ENCODE data around the gene GABRG3. TPM values are rescaled to one million over a fixed set of nuclear protein-coding genes. Genes with fewer than 3 reads are reported as not detected.

GABRG3 gene
- total and polyA plus RNA-seq, 7 donors: not detected

DNA sequence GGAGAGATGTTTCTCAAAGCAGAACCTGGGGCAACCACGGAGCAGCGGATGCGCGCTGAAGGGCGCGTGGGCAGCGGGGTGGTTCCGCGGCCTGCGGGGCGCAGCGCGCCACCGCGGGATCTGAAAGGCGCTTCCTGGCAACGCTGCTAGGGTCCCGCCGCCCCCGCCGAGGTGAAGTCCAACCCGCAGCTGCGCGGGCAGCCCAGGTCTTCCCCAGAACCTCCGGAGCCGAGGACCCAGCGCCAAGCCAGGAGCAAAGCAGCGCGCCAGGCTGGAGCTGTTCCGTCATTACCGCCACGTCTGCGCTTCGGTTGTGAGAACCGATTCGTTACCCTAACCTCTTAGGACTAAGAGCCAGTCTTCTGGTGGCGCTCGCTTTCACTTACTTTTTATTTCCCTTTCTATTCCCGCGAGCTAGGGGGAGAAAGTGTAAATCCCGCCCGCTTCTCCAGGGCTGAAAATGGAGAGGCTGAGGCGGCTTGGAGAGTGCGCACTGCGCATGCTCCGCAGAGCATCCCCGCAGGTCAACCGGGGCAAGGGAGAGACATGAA, 3.2 kb upstream of the GABRG3 start:
- no peak overlapping the region for H3K4me3 ChIP-seq
- no peaks in the 10 kb centered on the region for H3K4me1 ChIP-seq
- WGBS, 3 donors: 1 to 3% (median 2%) methylated on average over 44 to 48 of the region's 48 CpGs
- H3K27me3 ChIP-seq (ENCODE audit: insufficient read depth in 3 of 3, low read length in 2 of 3): peaks cover 0 to 19% (median 14%) of the 10 kb centered on the region in 3 donors
- ATAC-seq (no peak), DNase-seq (no peak)
- H3K36me3 ChIP-seq (ENCODE audit: insufficient read depth in 1 of 2, low read depth in 1 of 2): no peaks in the 10 kb centered on the region
- TF ChIP-seq, protein P1, sequence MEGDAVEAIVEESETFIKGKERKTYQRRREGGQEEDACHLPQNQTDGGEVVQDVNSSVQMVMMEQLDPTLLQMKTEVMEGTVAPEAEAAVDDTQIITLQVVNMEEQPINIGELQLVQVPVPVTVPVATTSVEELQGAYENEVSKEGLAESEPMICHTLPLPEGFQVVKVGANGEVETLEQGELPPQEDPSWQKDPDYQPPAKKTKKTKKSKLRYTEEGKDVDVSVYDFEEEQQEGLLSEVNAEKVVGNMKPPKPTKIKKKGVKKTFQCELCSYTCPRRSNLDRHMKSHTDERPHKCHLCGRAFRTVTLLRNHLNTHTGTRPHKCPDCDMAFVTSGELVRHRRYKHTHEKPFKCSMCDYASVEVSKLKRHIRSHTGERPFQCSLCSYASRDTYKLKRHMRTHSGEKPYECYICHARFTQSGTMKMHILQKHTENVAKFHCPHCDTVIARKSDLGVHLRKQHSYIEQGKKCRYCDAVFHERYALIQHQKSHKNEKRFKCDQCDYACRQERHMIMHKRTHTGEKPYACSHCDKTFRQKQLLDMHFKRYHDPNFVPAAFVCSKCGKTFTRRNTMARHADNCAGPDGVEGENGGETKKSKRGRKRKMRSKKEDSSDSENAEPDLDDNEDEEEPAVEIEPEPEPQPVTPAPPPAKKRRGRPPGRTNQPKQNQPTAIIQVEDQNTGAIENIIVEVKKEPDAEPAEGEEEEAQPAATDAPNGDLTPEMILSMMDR (IDR thresholded peaks at IDR 0.05): no peak
- H3K27ac ChIP-seq: no peak overlapping the region
- intact Hi-C loops (cut with DNase I): no loop called here
- no peaks in the 10 kb centered on the region for H3K9me3 ChIP-seq

DNA sequence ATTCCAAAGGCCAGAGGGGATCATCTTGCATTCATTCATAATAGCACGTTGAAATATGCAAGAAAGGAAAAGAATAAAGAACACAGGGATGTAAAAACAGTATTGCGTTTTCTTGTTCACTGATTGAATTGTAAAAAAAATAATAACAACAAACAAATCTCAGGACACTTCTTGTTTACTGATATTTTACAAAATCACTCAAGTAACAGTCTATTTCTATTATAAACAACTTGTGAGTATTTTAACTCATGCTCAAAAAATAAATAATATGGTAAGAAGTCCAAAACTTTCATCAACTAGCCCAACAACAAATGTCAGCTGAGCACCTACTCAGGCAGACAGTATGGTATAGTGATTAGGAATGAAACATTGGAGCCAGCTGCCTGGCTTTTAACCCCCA, 2.2 kb upstream of the GABRG3 start:
- no peak overlapping the region for H3K4me3 ChIP-seq
- no peaks in the 10 kb centered on the region for H3K36me3 ChIP-seq (ENCODE audit: insufficient read depth in 1 of 2, low read depth in 1 of 2)
- H3K27ac ChIP-seq: no peak overlapping the region
- WGBS, 3 donors: 54 to 58% (median 57%) methylated on average over 2 of the region's 2 CpGs
- H3K4me1 ChIP-seq: no peaks in the 10 kb centered on the region
- ATAC-seq (no peak), DNase-seq (no peak)
- peaks cover 0 to 19% (median 14%) of the 10 kb centered on the region in 3 donors for H3K27me3 ChIP-seq (ENCODE audit: insufficient read depth in 3 of 3, low read length in 2 of 3)
- TF ChIP-seq, protein P1 (IDR thresholded peaks at IDR 0.05): no peak
- intact Hi-C loops (cut with DNase I): no loop called here
- H3K9me3 ChIP-seq: no peaks in the 10 kb centered on the region

DNA sequence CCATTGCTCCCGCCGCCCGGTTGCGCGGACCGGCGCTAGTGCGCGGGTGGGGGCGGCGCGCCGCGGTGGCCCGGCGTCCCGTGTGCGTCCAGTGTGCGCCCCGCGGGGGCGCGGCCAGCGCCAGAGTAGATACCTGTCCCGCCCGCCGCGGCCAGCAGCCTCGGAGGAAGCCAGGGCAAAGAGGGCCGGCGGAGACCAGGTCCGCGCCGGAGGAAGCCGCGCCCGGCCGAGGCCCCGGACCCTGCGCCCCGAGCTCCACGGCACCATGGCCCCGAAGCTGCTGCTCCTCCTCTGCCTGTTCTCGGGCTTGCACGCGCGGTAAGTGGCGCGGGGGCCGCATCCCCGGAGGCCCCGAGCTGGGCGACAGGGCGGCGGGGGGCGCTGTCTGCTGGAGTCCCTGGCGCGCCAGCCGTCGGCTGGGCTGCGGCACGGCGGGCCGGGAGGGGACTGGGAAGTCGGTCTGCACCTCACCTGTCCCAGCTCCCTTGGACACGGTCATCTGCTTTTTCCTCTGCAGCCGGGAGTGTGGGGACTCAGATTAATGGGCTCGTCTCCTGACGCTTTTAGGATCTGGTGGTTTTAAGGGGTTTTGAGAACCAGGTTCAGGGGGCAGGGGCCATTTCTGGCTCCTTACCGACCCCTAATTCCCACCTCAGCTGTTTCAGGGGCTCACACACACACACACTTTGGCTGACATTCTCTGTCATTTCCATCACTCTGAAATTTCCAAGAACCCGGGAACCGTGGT, 464 bp downstream of the GABRG3 start:
- ATAC-seq: no peak
- Histone ChIP-seq H3K36me3 (ENCODE audit: insufficient read depth in 1 of 2, low read depth in 1 of 2) (no peaks in the 10 kb centered on the region), H3K27me3 (ENCODE audit: insufficient read depth in 3 of 3, low read length in 2 of 3) (peaks cover 0 to 19% (median 14%) of the 10 kb centered on the region in 3 donors), H3K4me3 (no peak overlapping the region), H3K4me1 (no peaks in the 10 kb centered on the region), H3K9me3 (no peaks in the 10 kb centered on the region), H3K27ac (no peak overlapping the region)
- TF ChIP-seq, protein P1 (IDR thresholded peaks at IDR 0.05): no peak
- intact Hi-C loops (cut with DNase I): no loop called here
- 3 to 4% (median 3%) methylated on average over 58 to 72 of the region's 72 CpGs for WGBS, 3 donors
- DNase-seq: no peak

DNA sequence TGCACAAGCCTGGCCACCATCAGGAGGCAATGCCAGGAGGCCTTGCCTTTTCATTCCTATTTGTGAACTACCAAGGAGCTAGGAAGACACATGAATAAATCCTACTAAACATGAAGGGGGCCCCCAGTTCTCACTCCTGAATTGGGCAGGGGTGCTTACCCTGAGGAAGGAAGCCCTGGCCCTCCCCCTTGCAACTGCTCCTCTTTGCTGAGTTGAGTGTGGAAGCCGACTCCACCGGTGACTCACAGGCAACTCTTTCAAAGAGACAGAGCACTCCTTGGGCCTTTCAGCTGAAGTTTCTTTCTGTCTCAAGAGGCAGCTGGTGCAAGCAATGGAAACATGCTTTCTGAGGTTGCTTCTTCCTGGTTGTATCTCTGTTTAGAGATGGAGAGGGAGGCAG, 1.7 kb downstream of the GABRG3 start:
- intact Hi-C loops (cut with DNase I): no loop called here
- Histone ChIP-seq H3K4me1 (no peaks in the 10 kb centered on the region), H3K4me3 (no peak overlapping the region), H3K27ac (no peak overlapping the region), H3K36me3 (ENCODE audit: insufficient read depth in 1 of 2, low read depth in 1 of 2) (no peaks in the 10 kb centered on the region), H3K27me3 (ENCODE audit: insufficient read depth in 3 of 3, low read length in 2 of 3) (peaks cover 1 to 19% (median 13%) of the 10 kb centered on the region in 3 donors), H3K9me3 (no peaks in the 10 kb centered on the region)
- TF ChIP-seq, protein P1 (IDR thresholded peaks at IDR 0.05): no peak
- DNase-seq (no peak), ATAC-seq (no peak)
- WGBS, 3 donors: 36 to 55% (median 55%) methylated on average over 2 of the region's 2 CpGs

All from psoas muscle (tissue), 8 donors.